Measurements from ENCODE around the gene ANO2. TPM values are rescaled to one million over a fixed set of nuclear protein-coding genes. Genes with fewer than 3 reads are reported as not detected.

ANO2 gene
- total and polyA plus RNA-seq, 4 donors, result 2.4 to 30.8 (median 27.8) TPM; not detected in 1

DNA sequence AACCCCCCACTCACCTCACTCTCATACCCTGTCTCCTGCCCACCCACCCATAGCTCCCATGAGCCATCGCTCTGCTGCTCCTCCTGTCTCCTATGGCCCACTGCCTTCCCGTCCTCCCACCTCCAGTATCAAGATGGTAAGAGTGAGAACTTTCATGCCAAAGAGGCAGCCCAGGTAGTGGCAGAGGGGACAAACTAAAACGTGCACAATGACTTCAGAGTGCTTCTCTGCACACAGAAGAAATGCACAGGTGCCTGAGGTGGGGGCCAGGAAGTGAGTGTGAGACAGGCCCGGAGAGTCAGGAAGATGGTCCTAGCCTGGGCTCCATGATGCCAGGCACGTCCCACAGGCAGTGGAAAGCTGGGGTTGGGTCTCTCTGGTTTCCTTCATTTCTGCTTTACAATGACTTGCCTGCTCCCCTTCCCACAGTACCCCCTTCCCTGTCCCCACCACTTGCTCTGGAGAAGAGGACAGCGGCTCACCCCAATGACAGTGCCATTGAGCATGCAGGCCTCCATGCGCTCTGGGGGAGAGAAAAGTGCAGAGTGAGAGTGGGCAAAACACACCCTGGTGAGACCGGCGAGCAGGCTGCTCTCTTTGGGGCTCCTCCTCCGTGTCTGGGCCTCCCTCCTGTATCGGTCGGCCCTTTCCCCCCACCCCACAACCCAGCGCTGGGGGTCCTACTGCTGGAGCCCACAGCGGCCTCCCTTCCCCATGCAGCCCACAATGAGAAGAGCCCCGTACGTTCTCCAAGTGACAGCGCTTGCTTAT is 22.8 kb upstream of the ANO2 start:
- DNase-seq (no peak), ATAC-seq (ENCODE audit: low FRiP score) (no peak)
- no peak overlapping the region for H3K27ac ChIP-seq (ENCODE audit: low read depth in 1 of 2, low read length in 2 of 2)
- intact Hi-C loops (cut with DNase I), result no loop called here
- no peaks in the 10 kb centered on the region for H3K9me3 ChIP-seq (ENCODE audit: control insufficient read depth, low read length)
- H3K27me3 ChIP-seq (ENCODE audit: control insufficient read depth in 1 of 2, insufficient read depth in 2 of 2, low read length in 1 of 2), result no peaks in the 10 kb centered on the region
- 93% methylated on average over 17 of the region's 17 CpGs for WGBS, 2 donors
- no peak overlapping the region for H3K4me3 ChIP-seq (ENCODE audit: low read length in 2 of 2)
- no peaks in the 10 kb centered on the region for H3K4me1 ChIP-seq (ENCODE audit: control insufficient read depth in 1 of 2, insufficient read depth in 2 of 2, low read length in 2 of 2)
- H3K36me3 ChIP-seq (ENCODE audit: control insufficient read depth in 1 of 2, insufficient read depth in 2 of 2, low read length in 1 of 2), result no peaks in the 10 kb centered on the region

DNA sequence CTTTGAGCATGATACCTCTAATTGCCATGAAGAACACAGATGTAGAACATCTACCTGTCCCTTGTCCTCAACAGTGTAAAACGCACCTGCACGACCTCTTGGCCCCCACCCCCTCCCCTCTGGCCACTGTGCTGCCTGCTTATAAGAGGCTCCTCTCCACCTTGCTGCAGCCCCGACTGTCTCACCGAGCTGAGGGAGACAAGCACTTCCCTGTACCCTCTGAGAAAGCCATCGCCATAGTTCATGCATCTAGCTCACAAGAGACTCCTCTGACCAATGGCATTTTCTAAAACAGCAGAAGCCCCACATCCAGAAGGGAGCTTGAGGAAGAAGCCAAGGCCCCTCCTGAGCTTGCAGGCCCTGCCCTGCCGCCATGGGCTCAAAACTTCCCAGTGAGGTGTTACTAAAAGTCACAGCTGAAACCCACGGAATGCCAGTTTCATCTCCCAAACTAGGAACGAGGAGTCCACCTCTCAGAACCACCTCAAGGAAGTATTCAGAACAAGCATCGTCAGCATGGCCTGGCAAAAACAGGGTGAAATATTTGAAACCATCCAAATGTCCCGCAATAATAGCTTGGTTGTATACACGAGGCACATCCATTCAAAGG is 21.5 kb upstream of the ANO2 start:
- intact Hi-C loops (cut with DNase I), result no loop called here
- Histone ChIP-seq H3K9me3 (ENCODE audit: control insufficient read depth, low read length) (no peaks in the 10 kb centered on the region), H3K36me3 (ENCODE audit: control insufficient read depth in 1 of 2, insufficient read depth in 2 of 2, low read length in 1 of 2) (no peaks in the 10 kb centered on the region), H3K27ac (ENCODE audit: low read depth in 1 of 2, low read length in 2 of 2) (no peak overlapping the region), H3K27me3 (ENCODE audit: control insufficient read depth in 1 of 2, insufficient read depth in 2 of 2, low read length in 1 of 2) (no peaks in the 10 kb centered on the region), H3K4me1 (ENCODE audit: control insufficient read depth in 1 of 2, insufficient read depth in 2 of 2, low read length in 2 of 2) (no peaks in the 10 kb centered on the region), H3K4me3 (ENCODE audit: low read length in 2 of 2) (no peak overlapping the region)
- 85 to 87% methylated on average over 11 of the region's 11 CpGs for WGBS, 2 donors
- ATAC-seq (ENCODE audit: low FRiP score) (no peak), DNase-seq (no peak)

DNA sequence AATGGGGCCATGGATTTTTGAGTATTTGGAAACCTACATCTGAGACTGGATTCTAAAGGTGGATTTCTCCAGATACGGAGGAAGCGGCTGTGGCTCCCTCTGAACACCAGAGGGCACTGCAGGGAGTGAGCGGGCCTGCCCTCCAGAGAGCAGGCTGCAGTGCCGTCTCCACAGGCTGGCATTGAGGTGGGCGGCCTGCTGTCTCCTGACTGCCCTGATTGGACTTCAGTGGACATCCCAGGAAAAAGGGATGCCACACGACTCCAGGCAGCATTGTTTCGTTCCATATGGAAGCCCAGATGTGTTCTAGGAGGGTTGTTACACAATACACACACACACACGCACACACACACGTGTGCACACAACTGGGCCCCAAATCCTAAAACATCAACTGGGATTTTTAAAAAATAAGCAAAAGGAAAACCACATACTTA is 20.9 kb upstream of the ANO2 start:
- intact Hi-C loops (cut with DNase I), result no loop called here
- no peaks in the 10 kb centered on the region for H3K27me3 ChIP-seq (ENCODE audit: control insufficient read depth in 1 of 2, insufficient read depth in 2 of 2, low read length in 1 of 2)
- H3K36me3 ChIP-seq (ENCODE audit: control insufficient read depth in 1 of 2, insufficient read depth in 2 of 2, low read length in 1 of 2), result no peaks in the 10 kb centered on the region
- DNase-seq (no peak), ATAC-seq (ENCODE audit: low FRiP score) (peak; percentile 69)
- H3K27ac ChIP-seq (ENCODE audit: low read depth in 1 of 2, low read length in 2 of 2), result no peak overlapping the region
- WGBS, 2 donors, result 31 to 36% methylated on average over 9 of the region's 9 CpGs
- no peak overlapping the region for H3K4me3 ChIP-seq (ENCODE audit: low read length in 2 of 2)
- no peaks in the 10 kb centered on the region for H3K9me3 ChIP-seq (ENCODE audit: control insufficient read depth, low read length)
- no peaks in the 10 kb centered on the region for H3K4me1 ChIP-seq (ENCODE audit: control insufficient read depth in 1 of 2, insufficient read depth in 2 of 2, low read length in 2 of 2)

DNA sequence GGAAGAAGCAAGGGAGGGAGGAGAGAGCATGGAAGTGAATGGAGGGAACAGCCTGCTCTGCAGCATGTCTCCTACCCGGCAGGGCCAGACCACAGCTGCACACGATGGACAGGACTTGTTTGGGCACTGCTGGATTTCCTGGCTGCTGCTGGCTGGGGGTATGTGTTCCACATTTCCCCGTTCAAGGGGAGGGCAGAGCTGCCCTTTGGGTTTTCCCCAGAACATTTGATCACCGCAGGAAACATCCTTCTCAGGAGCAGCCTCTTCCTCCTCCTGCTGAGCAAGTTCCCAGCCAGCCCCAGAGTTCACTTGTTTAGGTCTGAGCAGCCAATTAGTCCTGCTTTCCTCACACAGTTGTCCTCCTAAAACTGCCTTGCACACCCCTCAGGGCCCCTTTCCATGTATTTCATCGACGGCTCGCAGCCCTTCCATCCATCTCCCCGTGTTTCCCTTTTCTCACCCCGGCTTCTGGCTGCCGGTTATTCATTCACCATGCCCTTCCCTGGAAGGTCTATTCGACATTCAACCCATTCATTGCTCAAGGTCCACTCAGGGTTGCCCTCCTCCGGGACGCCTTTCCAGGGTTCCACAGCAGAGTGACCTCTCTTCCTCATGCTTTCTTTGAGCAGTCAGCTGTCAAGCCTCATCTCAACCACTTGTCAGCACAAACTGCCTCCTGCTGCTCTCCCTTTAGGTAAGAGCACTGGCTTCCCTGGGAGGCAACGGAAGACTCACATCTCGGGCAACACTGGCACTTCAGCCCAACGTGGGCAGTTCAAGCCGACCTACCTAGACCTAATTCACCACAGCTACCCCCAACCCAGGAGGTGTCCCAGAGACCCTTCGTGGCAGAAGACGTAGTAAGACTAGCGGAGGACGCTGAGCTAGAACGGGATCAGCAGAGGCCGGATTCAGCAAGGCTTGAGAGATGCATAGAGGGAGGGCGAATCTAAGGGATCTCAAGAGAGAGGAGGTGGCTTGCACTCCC is 20.1 kb upstream of the ANO2 start:
- no peak overlapping the region for H3K4me3 ChIP-seq (ENCODE audit: low read length in 2 of 2)
- H3K9me3 ChIP-seq (ENCODE audit: control insufficient read depth, low read length), result no peaks in the 10 kb centered on the region
- no peaks in the 10 kb centered on the region for H3K4me1 ChIP-seq (ENCODE audit: control insufficient read depth in 1 of 2, insufficient read depth in 2 of 2, low read length in 2 of 2)
- intact Hi-C loops (cut with DNase I), result no loop called here
- WGBS, 2 donors, result 66 to 72% methylated on average over 24 of the region's 24 CpGs
- DNase-seq, result no peak
- peak; percentile 19 for ATAC-seq (ENCODE audit: low FRiP score)
- H3K36me3 ChIP-seq (ENCODE audit: control insufficient read depth in 1 of 2, insufficient read depth in 2 of 2, low read length in 1 of 2), result no peaks in the 10 kb centered on the region
- H3K27ac ChIP-seq (ENCODE audit: low read depth in 1 of 2, low read length in 2 of 2), result no peak overlapping the region
- no peaks in the 10 kb centered on the region for H3K27me3 ChIP-seq (ENCODE audit: control insufficient read depth in 1 of 2, insufficient read depth in 2 of 2, low read length in 1 of 2)

DNA sequence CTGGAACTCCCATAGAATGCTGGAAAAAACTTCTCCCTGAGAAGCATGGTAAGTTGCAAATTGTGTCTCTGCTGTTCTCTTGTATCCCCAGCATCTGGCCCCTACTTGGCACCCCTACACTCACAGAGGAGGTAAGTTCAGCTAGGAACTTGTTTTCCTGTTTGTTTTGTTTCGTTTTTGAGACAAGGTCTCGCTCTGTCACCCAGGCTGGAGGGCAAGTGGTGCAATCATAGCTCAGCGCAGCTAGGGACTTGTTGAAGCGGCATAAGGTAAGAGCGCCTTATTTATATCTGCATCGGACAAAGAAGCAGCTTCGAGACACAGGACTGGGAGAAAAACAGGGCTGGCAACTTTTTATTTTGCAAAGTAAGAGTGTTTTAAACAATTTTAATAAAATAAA is 18.5 kb upstream of the ANO2 start:
- Histone ChIP-seq H3K4me1 (ENCODE audit: control insufficient read depth in 1 of 2, insufficient read depth in 2 of 2, low read length in 2 of 2) (no peaks in the 10 kb centered on the region), H3K27me3 (ENCODE audit: control insufficient read depth in 1 of 2, insufficient read depth in 2 of 2, low read length in 1 of 2) (no peaks in the 10 kb centered on the region), H3K36me3 (ENCODE audit: control insufficient read depth in 1 of 2, insufficient read depth in 2 of 2, low read length in 1 of 2) (no peaks in the 10 kb centered on the region), H3K27ac (ENCODE audit: low read depth in 1 of 2, low read length in 2 of 2) (no peak overlapping the region), H3K4me3 (ENCODE audit: low read length in 2 of 2) (no peak overlapping the region), H3K9me3 (ENCODE audit: control insufficient read depth, low read length) (no peaks in the 10 kb centered on the region)
- 81 to 86% methylated on average over 7 of the region's 7 CpGs for WGBS, 2 donors
- intact Hi-C loops (cut with DNase I), result no loop called here
- ATAC-seq (ENCODE audit: low FRiP score) (no peak), DNase-seq (no peak)

DNA sequence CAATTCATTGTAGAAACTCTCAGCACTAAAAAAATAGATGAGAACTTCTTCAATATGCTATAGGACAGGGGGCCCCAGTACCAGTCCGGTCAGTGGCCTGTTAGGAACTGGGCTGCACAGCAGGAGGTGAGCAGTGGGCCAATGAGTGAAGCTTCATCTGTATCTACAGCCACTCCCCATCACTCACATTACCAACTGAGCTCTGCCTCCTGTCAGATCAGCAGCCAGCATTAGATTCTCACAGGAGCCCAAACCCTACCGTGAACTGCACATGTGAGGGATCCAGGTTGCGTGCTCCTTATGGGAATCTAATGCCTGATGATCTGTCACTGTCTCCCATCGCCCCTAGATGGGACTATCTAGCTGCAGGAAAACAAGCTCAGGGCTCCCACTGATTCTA is 15.7 kb upstream of the ANO2 start:
- Histone ChIP-seq H3K4me3 (ENCODE audit: low read length in 2 of 2) (no peak overlapping the region), H3K36me3 (ENCODE audit: control insufficient read depth in 1 of 2, insufficient read depth in 2 of 2, low read length in 1 of 2) (no peaks in the 10 kb centered on the region), H3K27me3 (ENCODE audit: control insufficient read depth in 1 of 2, insufficient read depth in 2 of 2, low read length in 1 of 2) (no peaks in the 10 kb centered on the region), H3K4me1 (ENCODE audit: control insufficient read depth in 1 of 2, insufficient read depth in 2 of 2, low read length in 2 of 2) (no peaks in the 10 kb centered on the region), H3K9me3 (ENCODE audit: control insufficient read depth, low read length) (no peaks in the 10 kb centered on the region), H3K27ac (ENCODE audit: low read depth in 1 of 2, low read length in 2 of 2) (no peak overlapping the region)
- intact Hi-C loops (cut with DNase I), result no loop called here
- no peak for DNase-seq
- ATAC-seq (ENCODE audit: low FRiP score), result no peak
- 87 to 92% methylated on average over 4 of the region's 4 CpGs for WGBS, 2 donors

DNA sequence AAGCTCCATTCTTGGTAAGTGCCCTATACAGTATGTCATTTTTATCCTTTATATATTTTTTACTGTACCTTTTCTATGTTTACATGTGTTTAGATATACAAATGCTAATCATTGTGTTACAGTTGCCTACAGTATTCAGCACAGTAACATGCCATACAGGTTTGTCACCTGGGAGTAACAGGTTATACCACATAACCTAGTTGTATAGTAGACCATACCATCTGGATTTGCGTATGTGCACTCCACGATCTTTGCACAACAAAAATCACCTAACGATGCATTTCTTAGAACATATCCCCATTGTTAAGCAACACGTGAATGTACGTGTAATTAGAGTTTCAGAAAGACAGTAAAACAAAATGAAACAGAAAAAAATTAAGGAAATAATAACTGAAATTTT is 11.9 kb upstream of the ANO2 start:
- H3K36me3 ChIP-seq (ENCODE audit: control insufficient read depth in 1 of 2, insufficient read depth in 2 of 2, low read length in 1 of 2), result no peaks in the 10 kb centered on the region
- no peak overlapping the region for H3K27ac ChIP-seq (ENCODE audit: low read depth in 1 of 2, low read length in 2 of 2)
- DNase-seq (no peak), ATAC-seq (ENCODE audit: low FRiP score) (no peak)
- no peak overlapping the region for H3K4me3 ChIP-seq (ENCODE audit: low read length in 2 of 2)
- H3K27me3 ChIP-seq (ENCODE audit: control insufficient read depth in 1 of 2, insufficient read depth in 2 of 2, low read length in 1 of 2), result no peaks in the 10 kb centered on the region
- 93 to 94% methylated on average over 5 of the region's 5 CpGs for WGBS, 2 donors
- intact Hi-C loops (cut with DNase I), result no loop called here
- H3K4me1 ChIP-seq (ENCODE audit: control insufficient read depth in 1 of 2, insufficient read depth in 2 of 2, low read length in 2 of 2), result no peaks in the 10 kb centered on the region
- no peaks in the 10 kb centered on the region for H3K9me3 ChIP-seq (ENCODE audit: control insufficient read depth, low read length)

DNA sequence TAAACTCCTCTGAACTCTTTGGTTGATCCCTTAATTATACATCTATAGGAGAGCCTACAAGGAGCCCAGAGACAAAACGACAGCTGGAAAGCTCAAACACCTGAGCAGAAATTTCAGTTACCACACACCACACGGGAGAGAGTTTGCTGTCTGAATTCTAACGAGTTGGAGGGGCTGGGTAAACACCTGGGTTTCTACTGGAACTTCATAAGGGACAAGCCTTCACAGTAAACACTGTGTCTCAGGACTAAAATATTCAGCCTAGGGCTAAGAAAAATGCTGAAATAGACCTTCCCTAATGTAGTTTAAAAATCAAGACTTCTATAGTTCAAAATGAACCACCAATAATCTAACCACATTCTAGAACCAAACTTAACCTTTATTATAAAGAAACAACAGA is 9.6 kb upstream of the ANO2 start:
- DNase-seq, result no peak
- no peak for ATAC-seq (ENCODE audit: low FRiP score)
- 25 to 28% methylated on average over 3 of the region's 3 CpGs for WGBS, 2 donors
- Histone ChIP-seq H3K36me3 (ENCODE audit: control insufficient read depth in 1 of 2, insufficient read depth in 2 of 2, low read length in 1 of 2) (no peaks in the 10 kb centered on the region), H3K27me3 (ENCODE audit: control insufficient read depth in 1 of 2, insufficient read depth in 2 of 2, low read length in 1 of 2) (no peaks in the 10 kb centered on the region), H3K9me3 (ENCODE audit: control insufficient read depth, low read length) (peaks cover under 1% of the 10 kb centered on the region), H3K27ac (ENCODE audit: low read depth in 1 of 2, low read length in 2 of 2) (no peak overlapping the region), H3K4me1 (ENCODE audit: control insufficient read depth in 1 of 2, insufficient read depth in 2 of 2, low read length in 2 of 2) (no peaks in the 10 kb centered on the region), H3K4me3 (ENCODE audit: low read length in 2 of 2) (no peak overlapping the region)
- intact Hi-C loops (cut with DNase I), result no loop called here

Data from aorta (tissue), 5 donors.